OCI-M1 (cell line): ENCODE measurements around the gene HCN4.

Experiments
- DNase-seq: peaks from one replicate; lab custom pipeline; 2025; lab: John Stamatoyannopoulos, UW

The HCN4 gene

GRCh38 chr15:73345658-73346057, 23.1 kb downstream of the HCN4 start:
- no peak for DNase-seq

DNA sequence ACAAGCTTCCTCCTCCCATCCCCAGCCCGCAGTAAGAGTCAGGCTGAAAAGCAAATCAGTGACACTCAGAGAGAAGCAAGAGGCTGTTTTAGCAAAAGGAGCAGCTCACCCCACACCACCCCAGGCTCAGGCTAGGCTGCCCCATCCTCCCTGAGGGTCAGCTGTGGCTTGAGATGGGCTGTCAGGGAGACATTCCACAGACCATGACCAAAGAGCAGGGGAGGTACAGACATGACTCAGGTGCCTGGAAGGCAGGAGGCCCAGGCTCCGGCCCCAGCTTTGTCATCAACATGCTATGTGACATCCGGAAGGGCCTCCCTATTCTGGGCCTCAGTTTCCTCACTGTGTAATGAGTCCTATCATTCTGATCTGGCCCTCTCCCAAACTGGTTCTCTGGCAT, 24.7 kb downstream of the HCN4 start:
- DNase-seq, result no peak

- DNase-seq, result no peak
Observed at GRCh38 chr15:73341886-73342600, 26.7 kb downstream of the HCN4 start.

DNA sequence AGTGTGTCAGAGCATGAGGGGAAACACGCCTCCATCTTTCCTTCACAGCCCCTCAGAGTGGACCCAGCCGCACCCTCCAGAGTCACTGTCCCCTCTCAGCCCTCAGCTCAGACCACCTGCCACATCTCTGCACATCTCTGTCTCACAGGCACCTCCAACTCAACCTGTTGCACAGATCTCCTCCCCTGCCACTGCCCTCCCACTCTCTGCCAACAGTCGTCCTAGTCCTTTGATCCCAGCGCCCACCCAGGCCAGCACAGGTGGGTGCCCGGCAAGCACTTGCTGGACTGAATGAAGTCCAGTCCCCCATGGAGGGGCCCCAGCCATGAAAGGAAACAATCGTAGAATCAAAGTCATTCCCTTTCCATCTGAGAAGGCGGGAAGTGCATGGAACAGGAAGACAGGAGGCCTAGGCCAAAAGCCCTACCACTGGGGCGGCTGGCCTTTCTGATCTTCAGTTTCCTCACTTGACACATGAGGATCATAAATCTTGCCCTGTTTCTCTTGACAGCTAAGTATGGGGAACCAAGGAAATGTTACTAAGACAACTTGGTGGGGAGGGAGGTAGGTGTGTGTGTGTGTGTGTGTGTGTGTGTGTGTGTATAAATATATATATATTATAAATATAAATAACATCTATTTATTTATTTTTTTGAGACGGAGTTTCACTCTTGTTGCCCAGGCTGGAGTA, 28.1 kb downstream of the HCN4 start:
- DNase-seq, result no peak

DNA sequence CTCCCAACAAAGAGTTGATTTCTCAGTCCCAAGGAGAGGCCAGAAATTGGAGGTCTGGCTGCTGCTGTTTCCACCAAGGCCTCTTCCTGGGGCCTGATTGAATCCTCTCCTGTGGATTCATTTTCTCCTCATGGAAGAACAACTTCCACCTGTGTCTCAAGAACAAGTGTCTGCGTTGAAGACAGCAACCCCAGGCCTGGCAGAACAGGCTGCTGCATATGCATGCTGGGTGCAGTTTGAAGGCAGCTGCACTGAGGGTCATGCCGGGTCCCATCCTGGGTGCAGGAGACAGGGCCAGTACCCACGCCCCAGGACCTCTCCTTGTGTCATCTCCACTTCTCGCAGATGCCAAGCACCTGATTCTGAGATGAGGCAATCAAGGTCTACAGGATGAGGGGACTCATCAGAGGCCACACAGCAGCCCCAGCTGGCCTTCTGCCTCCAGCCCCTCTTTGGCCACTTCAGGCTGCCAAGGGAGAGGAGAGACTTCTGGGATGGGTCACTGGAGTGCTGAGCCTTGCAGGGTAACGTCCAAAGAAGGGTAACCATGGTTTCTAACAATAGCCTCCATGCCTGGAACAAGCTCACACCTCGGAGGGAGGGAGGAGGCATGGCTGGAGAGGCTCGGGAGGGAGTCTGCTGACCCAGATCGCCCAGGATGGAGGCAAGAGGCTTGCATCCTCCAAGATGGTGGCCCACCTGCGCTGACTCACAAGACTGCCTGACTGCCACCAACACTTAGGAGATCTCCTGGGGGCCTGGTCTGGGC, 30.0 kb downstream of the HCN4 start:
- no peak for DNase-seq

GRCh38 chr15:73338058-73338457, 30.7 kb downstream of the HCN4 start:
- no peak for DNase-seq

DNA sequence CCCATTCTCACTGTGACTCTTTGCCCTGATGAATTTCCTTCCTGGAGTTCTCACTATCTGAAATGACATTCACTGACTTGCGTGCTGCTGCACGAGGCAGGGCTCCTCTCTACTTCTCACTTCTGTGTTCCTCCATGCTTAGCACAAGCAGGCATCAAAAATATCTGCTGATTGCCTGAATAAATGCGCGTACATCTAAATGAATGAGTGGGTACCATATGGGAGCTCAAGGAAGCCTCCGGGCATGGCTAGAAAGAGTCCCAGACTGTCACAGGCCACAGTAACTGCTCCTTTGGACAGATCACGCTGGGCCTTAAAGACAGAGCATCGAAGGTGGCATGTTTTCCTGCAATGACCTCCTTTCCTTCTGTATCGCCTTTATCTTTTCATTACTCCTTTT, 31.6 kb downstream of the HCN4 start:
- no peak for DNase-seq

DNA sequence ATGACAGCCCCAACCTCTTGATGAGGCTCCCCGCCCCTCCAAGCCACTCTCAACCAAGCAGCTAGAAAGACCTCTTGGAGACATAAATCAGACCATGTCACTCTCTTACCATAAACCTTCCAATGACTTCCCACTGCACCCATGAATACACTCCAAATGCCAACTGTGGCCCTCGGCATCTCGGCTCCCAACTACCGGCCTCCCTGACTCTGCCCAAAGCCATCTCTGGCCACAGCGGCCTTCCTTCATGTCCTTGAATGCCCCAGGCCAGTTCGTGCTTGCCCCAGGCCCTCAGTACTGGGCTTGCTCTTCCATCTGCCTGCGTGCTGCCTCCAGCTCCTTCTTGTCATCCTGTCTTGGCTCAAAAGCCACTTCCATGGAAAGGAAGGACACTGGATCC, 32.0 kb downstream of the HCN4 start:
- DNase-seq, result no peak

GRCh38 chr15:73335471-73335870, 33.3 kb downstream of the HCN4 start:
- DNase-seq, result no peak

- DNase-seq, result no peak
Observed at GRCh38 chr15:73335026-73335425, 33.7 kb downstream of the HCN4 start.

DNA sequence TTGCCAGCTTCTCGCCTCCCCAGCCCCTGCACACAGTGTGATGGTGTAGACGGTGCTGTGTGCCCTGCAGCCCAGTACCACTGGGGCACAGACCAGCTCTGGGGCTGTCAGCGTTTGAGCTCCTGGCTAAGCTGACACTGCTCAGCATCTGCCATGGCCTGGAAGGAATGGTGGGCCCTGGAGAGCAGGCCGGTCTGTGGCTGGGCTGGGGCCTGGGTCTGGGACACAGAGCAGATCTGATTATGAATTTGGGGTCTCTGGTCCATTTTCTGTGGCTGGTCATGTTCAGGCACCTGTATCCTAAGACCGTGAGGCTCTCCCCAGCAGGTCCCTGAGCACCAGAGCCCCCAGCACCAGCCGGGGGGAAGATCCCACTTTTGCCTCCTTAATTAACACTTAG, 34.7 kb downstream of the HCN4 start:
- no peak for DNase-seq

DNA sequence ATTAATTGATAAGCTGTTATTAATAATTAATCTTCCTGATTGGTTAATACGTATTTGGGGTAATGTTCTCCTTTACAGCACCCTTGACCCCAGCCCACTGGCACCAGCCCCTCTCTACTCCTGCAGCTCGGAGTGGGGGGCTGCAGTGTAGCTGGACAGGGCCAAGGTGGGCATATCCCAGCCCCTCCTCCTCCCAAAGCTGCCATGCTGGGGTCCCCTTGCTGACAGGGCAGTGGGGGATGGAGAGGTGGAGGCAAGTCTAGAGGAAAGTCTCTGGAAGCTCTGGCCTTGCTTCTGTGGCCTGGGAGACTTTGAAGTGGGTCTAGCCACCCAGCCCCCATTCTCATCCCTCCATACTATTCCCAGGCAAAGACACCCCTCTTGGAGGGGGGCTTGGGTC, 35.8 kb downstream of the HCN4 start:
- DNase-seq, result no peak

- DNase-seq, result no peak
Observed at GRCh38 chr15:73331991-73332925, 36.5 kb downstream of the HCN4 start.

DNA sequence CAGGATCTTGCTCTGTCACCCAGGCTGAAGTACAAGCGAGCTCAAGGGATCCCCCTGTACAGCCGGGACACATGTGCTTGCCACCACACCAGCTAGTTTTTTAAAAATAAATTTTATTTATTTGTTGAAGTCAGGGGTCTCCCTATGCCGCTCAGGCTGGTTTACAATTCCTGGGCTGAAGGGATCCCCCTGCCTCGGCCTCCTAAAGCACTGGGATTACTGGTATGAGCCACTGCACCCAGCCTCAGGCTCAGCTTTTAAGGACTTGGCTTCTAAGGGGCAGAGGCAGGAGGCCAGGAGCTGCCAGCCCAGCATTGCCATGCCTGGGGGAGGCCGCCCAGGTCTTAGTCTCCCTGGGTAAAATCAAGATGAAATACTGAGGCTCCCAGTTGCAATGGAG, 37.3 kb downstream of the HCN4 start:
- DNase-seq, result no peak

- no peak for DNase-seq
Observed at GRCh38 chr15:73330206-73331051, 38.3 kb downstream of the HCN4 start.

- DNase-seq, result no peak
Observed at GRCh38 chr15:73329501-73330200, 39.1 kb downstream of the HCN4 start.

DNA sequence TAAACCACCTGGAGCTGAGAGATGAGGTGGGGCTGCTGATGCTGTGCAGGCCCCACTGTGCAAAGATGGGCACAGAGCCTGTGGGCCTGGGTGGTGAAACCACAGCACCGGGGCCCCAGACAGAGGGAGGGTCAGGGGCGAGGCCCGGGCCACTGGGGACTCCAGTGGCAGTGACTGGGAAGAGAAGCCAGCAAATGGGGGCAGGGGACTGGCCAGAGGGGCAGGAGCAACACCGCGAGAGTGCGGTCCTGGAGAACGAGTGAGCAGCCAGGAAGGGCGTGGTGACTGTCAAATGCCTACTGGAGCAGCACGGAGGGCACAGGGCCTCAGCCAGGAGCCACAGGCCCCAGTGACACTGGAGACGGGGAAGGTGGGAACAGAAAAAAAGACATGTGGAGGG, 39.8 kb downstream of the HCN4 start:
- no peak for DNase-seq

DNA sequence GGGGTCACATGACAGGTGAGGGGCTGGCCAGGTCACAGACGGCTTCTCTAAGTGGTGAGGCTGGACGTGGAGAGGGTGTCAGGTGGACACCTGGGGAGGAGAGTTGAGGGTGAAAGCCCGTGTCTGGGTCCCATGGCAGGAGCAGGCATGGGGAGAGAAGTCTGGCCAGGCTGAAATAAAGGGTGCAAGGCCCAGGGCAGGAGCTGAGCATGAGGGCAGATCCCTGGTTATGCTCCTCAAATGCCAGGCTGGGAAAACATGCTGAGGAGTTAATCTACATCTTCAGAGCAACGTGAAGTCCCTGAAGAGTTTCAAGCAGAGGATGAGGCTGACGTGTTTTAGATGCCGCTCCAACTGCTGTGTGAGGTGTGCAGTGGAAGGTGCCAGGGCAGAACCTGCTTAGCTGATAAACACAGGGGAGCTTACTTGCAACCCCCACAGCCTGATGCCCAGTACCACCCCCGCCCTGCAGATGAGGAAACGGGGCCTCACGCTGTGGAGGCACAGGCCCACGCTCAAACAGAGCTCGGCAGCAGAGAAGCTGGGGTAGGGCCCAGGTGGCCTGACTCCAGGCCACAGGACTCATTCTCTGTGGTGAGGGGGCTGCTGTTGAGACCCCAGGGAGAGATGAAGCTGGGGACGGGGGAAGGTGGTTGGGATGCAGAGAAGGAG, 40.5 kb downstream of the HCN4 start:
- DNase-seq, result no peak

DNA sequence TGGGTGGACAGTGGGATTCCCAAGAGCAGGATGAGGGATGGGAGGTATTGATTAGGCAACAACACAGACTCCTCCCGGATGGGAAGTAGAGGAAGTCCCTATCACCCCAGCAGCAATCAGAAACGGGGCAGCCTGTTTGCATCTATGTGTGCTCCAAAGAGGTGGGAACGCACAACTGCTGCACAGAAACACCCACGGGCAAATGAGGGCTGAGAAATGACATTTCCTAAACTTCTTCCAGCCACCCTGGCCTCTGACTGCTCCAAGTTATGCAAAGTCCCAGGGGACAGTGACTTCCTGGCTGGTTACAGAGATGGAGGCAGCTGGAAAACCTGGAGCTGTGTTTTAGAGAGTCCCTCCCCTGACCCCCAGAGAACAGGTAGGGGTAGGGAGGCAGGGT, 42.6 kb downstream of the HCN4 start:
- DNase-seq, result no peak
